HepG2 (cell line): ENCODE results near the gene NDUFS1. TPM values are rescaled to one million over a fixed set of nuclear protein-coding genes. Genes with fewer than 3 reads are reported as not detected.

ENCODE experiments used
- ATAC-seq: fragments of 200-7000 bp; cut with Tn5 transposase; 3 replicates; pipeline ENCODE4 v1.9.1; 2020; ENCODE audit warnings: mild to moderate bottlenecking, moderate library complexity
- BruUV-seq: library from RNA; stranded (reverse); fragments of 400-500 nt; replicated peaks from 2 replicates; lab custom pipeline; 2021; lab: Mats Ljungman, UMichigan
- CTCF ChIA-PET: fragments of 300-600 bp; formaldehyde crosslinking; extraction: SDS; loops from one replicate; lab custom pipeline; 2021; ENCODE audit warnings: low total read pairs, inconsistent platforms, low intra/inter-chr PET ratio; lab: Yijun Ruan, JAX
- POLR2A ChIA-PET: fragments of 350-600 bp; sonication (Branson Sonifier 250); formaldehyde crosslinking; loops from one replicate; lab custom pipeline; 2020; ENCODE audit warnings: antibody characterized with exemption, inconsistent platforms; lab: Yijun Ruan, JAX
- DNase-seq: peaks from one replicate; pipeline ENCODE4 v3.0.0-alpha.2; 2015; ENCODE audit warnings: low spot score
- FAIRE-seq: peaks from 3 replicates; lab custom pipeline; 2011; peaks lifted over from hg19 to GRCh38; lab: Jason Lieb, UNC
- H2AFZ ChIP-seq: one replicate; pipeline ENCODE4 v1.6.1; 2011; ENCODE audit warnings: low read length, inconsistent platforms
- H3K27ac ChIP-seq: fragments of 300-600 bp; 3 replicates; pipeline ENCODE4 v1.8.0; 2011; ENCODE audit warnings: mixed run types, mild to moderate bottlenecking, mixed read lengths, low read length, inconsistent platforms; ENCODE audit not compliant: insufficient read depth; ENCODE audit errors: extremely low read length
- H3K27me3 ChIP-seq, 2 experiments: fragments of 200-600 bp in 1 of 2; 2 replicates in 1 of 2; 3 replicates in 1 of 2; pipeline versions ENCODE4 v1.6.0 to v1.8.0; 2011; ENCODE audit warnings: low read length in 2 of 2, mild to moderate bottlenecking in 2 of 2, moderate library complexity in 2 of 2, inconsistent platforms in 1 of 2; ENCODE audit not compliant: insufficient read depth in 2 of 2, control insufficient read depth in 1 of 2
- H3K36me3 ChIP-seq, 2 experiments: fragments of 200-600 bp in 1 of 2; replicated peaks in 1 of 2; 2 replicates in 1 of 2; 3 replicates in 1 of 2; pipeline versions ENCODE4 v1.5.1 to v1.8.0; 2011; ENCODE audit warnings: low read length in 2 of 2, inconsistent platforms in 1 of 2; ENCODE audit not compliant: insufficient read depth in 2 of 2, control insufficient read depth in 1 of 2
- H3K4me1 ChIP-seq: 2 replicates; pipeline ENCODE4 v1.5.1; 2012; ENCODE audit warnings: low read length, inconsistent platforms; ENCODE audit not compliant: insufficient read depth
- H3K4me2 ChIP-seq: 2 replicates; pipeline ENCODE4 v1.6.0; 2011; ENCODE audit warnings: low read depth, low read length, inconsistent platforms
- H3K4me3 ChIP-seq, 3 experiments: fragments of 200-600 bp in 1 of 3; sonication (generic), shearing (Covaris generic) in 1 of 3; replicated peaks in 1 of 3; 2 replicates each; pipeline ENCODE4 v1.5.1; 2011 to 2016; ENCODE audit warnings: low read length in 3 of 3, inconsistent platforms in 2 of 3, low read depth in 2 of 3, mild to moderate bottlenecking in 2 of 3, control low read depth in 1 of 3, mixed read lengths in 1 of 3; ENCODE audit not compliant: insufficient read depth in 1 of 3
- H3K79me2 ChIP-seq: one replicate; pipeline ENCODE4 v1.6.1; 2011; ENCODE audit warnings: low read length, inconsistent platforms; ENCODE audit not compliant: insufficient read depth
- H3K9ac ChIP-seq: 2 replicates; pipeline ENCODE4 v1.6.0; 2011; ENCODE audit warnings: mild to moderate bottlenecking, low read depth, low read length, inconsistent platforms; ENCODE audit not compliant: insufficient read depth
- H3K9me3 ChIP-seq: 2 replicates; pipeline ENCODE4 v1.5.1; 2012; ENCODE audit warnings: mild to moderate bottlenecking, low read length
- H4K20me1 ChIP-seq: 2 replicates; pipeline ENCODE4 v1.6.0; 2011; ENCODE audit warnings: inconsistent platforms, mild to moderate bottlenecking, low read length, moderate library complexity; ENCODE audit not compliant: insufficient read depth
- FOXC1 ChIP-seq: sonication (generic); formaldehyde crosslinking; IDR thresholded peaks from 2 replicates; pipeline ENCODE4 v1.8.0; 2022; ENCODE audit warnings: mild to moderate bottlenecking, missing genetic modification reagents, borderline replicate concordance
- GATAD1 ChIP-seq: IDR thresholded peaks from 2 replicates; pipeline ENCODE4 v1.6.1; 2016; ENCODE audit warnings: missing genetic modification reagents, missing compliant biosample characterization
- MTF1 ChIP-seq: sonication (generic); formaldehyde crosslinking; IDR thresholded peaks from 2 replicates; pipeline ENCODE4 v1.5.0; 2020; ENCODE audit warnings: missing genetic modification reagents
- NR2F6 ChIP-seq, 2 experiments: IDR thresholded peaks; 2 replicates each; pipeline ENCODE4 v1.6.1; 2016; ENCODE audit warnings: antibody characterized with exemption in 1 of 2, mild to moderate bottlenecking in 1 of 2
- PRMT3 ChIP-seq: sonication (generic); formaldehyde crosslinking; IDR thresholded peaks from 2 replicates; pipeline ENCODE4 v1.8.1; 2022; ENCODE audit warnings: low read depth, mild to moderate bottlenecking, moderate library complexity, missing genetic modification reagents, borderline replicate concordance
- SRSF1 ChIP-seq: fragments of 200-400 bp; formaldehyde crosslinking; optimal IDR thresholded peaks from 2 replicates; pipeline ENCODE3; 2017; ENCODE audit warnings: mild to moderate bottlenecking, low read depth, low read length, moderate library complexity
- ZC3H4 ChIP-seq: sonication (generic); formaldehyde crosslinking; IDR thresholded peaks from 2 replicates; pipeline ENCODE4 v1.4.0; 2020; ENCODE audit warnings: missing genetic modification reagents, borderline replicate concordance
- ZNF383 ChIP-seq: sonication (generic); formaldehyde crosslinking; IDR thresholded peaks from 2 replicates; pipeline ENCODE4 v1.4.0; 2020; ENCODE audit warnings: missing genetic modification reagents, mild to moderate bottlenecking, borderline replicate concordance
- ZSCAN25 ChIP-seq: sonication (generic); formaldehyde crosslinking; IDR thresholded peaks from 2 replicates; pipeline ENCODE4 v1.8.0; 2022; ENCODE audit warnings: mild to moderate bottlenecking, missing genetic modification reagents
- ZSCAN29 ChIP-seq: sonication (generic); formaldehyde crosslinking; conservative IDR thresholded peaks from 2 replicates; pipeline ENCODE4 v1.4.0; 2020; ENCODE audit warnings: mild to moderate bottlenecking, missing genetic modification reagents
- WGBS: methylation state at CpG from one replicate; pipeline ENCODE4 v1.1.6; 2017; ENCODE audit warnings: low lambda C conversion rate; 5-methylcytosine and 5-hydroxymethylcytosine counted together
- in situ Hi-C: cut with HindIII; loops from 2 replicates; pipeline ENCODE4 v1.10.0; 2017; ENCODE audit warnings: low pct_unique_long_range_greater_than_20kb; ENCODE audit not compliant: extremely low pct_ligation_motif_present
- intact Hi-C: fragments of 100-400 bp; cut with micrococcal nuclease; formaldehyde crosslinking; loops from one replicate; pipeline ENCODE4 v1.10.0; 2022; ENCODE audit not compliant: unreplicated experiment
- polyA plus RNA-seq, 8 experiments: library from polyadenylated mRNA; depleted of rRNA in 3 of 8; stranded (reverse) in 7 of 8; unstranded in 1 of 8; fragments of >200 nt; fragmentation: Illumina TruSeq in 4 of 8; extraction: Trizol in 4 of 8; gene quantifications; 2 replicates each; pipeline versions ENCODE4 v1.2.1 to v1.2.3, GENCODE V29; 2011 to 2016; ENCODE audit warnings: low read depth in 4 of 8, missing spikeins in 1 of 8, mixed read lengths in 1 of 8; ENCODE audit not compliant: insufficient read depth in 1 of 8
- total RNA-seq, 5 experiments: library from RNA; depleted of rRNA; stranded (reverse); fragments of >200 nt; fragmentation: Illumina TruSeq; extraction: Trizol; gene quantifications; 2 replicates each; pipeline ENCODE4 v1.2.3, GENCODE V29; 2016; ENCODE audit warnings: low read depth in 1 of 5
- TF ChIP-seq, protein P1 (sequence below): sonication (generic); formaldehyde crosslinking; IDR thresholded peaks from 2 replicates; pipeline ENCODE4 v1.5.0; 2020; ENCODE audit warnings: mild to moderate bottlenecking, missing genetic modification reagents, borderline replicate concordance

Gene NDUFS1
- total and polyA plus RNA-seq, 2 of the 13 experiments (the other 11 are each of a cell fraction or from before 2014, with no cell fraction given): 139 to 242 TPM

DNA sequence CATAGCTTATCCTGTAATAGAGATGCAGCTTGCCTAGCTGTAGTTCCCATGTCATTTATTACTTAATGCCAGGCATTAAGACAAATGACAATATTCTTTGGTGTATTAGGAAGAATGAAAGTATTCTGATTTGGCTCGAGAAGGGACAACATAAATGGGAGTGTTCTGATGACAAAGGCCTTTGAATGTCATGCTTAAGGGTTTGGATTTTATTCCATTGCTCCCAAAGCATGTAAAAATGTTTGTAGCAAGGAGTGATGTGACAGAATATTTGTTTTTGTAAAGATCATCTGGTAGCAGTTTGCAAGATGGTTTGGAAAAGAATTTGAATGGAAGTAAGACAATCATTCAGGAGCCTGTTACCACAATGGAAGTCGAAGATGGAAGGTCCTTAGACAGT lies 30.9 kb upstream of the NDUFS1 start (continued):
- TF ChIP-seq ZNF383 (CRISPR knock-in tag): no peak
- TF ChIP-seq GATAD1 (CRISPR knock-in tag): no peak
- no peak for TF ChIP-seq MTF1
- TF ChIP-seq FOXC1 (CRISPR knock-in tag): no peak
- no peak for TF ChIP-seq ZC3H4 (CRISPR knock-in tag)
- TF ChIP-seq ZSCAN25: no peak

DNA sequence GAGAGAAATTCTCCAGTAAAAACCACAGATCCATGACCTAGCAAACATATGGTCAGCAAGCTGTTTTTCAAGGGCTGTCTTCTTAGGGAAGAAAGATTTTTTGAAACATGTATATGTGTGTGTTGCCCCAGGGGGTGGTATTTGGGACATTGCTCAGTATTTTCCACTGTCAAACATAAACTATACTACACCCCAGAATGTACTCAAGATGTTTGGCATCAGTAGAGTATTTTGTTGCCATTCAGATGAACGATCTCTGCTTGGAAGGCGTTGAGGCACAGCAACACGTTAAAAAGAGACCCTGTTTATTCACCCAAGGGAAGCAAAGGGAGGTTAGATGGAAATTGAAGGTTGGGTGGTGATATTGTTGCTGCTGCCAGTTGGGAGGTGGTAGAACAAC lies 30.4 kb upstream of the NDUFS1 start:
- peaks cover 1 to 3% of the 10 kb centered on the region in 2 experiments; a peak in 3 of 5 replicates for H3K27me3 ChIP-seq
- no peak for ATAC-seq
- no peak for TF ChIP-seq PRMT3 (CRISPR knock-in tag)
- TF ChIP-seq SRSF1: no peak
- TF ChIP-seq ZSCAN29: no peak
- TF ChIP-seq, protein P1, sequence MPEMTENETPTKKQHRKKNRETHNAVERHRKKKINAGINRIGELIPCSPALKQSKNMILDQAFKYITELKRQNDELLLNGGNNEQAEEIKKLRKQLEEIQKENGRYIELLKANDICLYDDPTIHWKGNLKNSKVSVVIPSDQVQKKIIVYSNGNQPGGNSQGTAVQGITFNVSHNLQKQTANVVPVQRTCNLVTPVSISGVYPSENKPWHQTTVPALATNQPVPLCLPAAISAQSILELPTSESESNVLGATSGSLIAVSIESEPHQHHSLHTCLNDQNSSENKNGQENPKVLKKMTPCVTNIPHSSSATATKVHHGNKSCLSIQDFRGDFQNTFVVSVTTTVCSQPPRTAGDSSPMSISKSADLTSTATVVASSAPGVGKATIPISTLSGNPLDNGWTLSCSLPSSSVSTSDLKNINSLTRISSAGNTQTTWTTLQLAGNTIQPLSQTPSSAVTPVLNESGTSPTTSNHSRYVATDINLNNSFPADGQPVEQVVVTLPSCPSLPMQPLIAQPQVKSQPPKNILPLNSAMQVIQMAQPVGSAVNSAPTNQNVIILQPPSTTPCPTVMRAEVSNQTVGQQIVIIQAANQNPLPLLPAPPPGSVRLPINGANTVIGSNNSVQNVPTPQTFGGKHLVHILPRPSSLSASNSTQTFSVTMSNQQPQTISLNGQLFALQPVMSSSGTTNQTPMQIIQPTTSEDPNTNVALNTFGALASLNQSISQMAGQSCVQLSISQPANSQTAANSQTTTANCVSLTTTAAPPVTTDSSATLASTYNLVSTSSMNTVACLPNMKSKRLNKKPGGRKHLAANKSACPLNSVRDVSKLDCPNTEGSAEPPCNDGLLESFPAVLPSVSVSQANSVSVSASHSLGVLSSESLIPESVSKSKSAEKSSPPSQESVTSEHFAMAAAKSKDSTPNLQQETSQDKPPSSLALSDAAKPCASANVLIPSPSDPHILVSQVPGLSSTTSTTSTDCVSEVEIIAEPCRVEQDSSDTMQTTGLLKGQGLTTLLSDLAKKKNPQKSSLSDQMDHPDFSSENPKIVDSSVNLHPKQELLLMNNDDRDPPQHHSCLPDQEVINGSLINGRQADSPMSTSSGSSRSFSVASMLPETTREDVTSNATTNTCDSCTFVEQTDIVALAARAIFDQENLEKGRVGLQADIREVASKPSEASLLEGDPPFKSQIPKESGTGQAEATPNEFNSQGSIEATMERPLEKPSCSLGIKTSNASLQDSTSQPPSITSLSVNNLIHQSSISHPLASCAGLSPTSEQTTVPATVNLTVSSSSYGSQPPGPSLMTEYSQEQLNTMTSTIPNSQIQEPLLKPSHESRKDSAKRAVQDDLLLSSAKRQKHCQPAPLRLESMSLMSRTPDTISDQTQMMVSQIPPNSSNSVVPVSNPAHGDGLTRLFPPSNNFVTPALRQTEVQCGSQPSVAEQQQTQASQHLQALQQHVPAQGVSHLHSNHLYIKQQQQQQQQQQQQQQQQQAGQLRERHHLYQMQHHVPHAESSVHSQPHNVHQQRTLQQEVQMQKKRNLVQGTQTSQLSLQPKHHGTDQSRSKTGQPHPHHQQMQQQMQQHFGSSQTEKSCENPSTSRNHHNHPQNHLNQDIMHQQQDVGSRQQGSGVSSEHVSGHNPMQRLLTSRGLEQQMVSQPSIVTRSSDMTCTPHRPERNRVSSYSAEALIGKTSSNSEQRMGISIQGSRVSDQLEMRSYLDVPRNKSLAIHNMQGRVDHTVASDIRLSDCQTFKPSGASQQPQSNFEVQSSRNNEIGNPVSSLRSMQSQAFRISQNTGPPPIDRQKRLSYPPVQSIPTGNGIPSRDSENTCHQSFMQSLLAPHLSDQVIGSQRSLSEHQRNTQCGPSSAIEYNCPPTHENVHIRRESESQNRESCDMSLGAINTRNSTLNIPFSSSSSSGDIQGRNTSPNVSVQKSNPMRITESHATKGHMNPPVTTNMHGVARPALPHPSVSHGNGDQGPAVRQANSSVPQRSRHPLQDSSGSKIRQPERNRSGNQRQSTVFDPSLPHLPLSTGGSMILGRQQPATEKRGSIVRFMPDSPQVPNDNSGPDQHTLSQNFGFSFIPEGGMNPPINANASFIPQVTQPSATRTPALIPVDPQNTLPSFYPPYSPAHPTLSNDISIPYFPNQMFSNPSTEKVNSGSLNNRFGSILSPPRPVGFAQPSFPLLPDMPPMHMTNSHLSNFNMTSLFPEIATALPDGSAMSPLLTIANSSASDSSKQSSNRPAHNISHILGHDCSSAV (CRISPR knock-in tag): no peak
- no peak for TF ChIP-seq NR2F6 (IDR thresholded peaks at IDR 0.05)
- TF ChIP-seq NR2F6 (CRISPR knock-in tag; IDR thresholded peaks at IDR 0.05): no peak
- TF ChIP-seq, all 625 proteins: peak for 0
- FAIRE-seq (no peak), DNase-seq (no peak)
- ChIA-PET POLR2A (no interaction called here), CTCF (no interaction called here)
- H3K36me3 ChIP-seq: no peaks in the 10 kb centered on the region
- H4K20me1 ChIP-seq: no peaks in the 10 kb centered on the region
- no peak overlapping the region for H3K9ac ChIP-seq
- no peak overlapping the region for H3K27ac ChIP-seq
- no peaks in the 10 kb centered on the region for H3K9me3 ChIP-seq
- BruUV-seq: no TSS peak
- 3% methylated on average over 3 of the region's 3 CpGs for WGBS
- no peak overlapping the region for H3K4me3 ChIP-seq
- no peak overlapping the region for H3K4me2 ChIP-seq
- H2AFZ ChIP-seq: no peak overlapping the region
- intact Hi-C loops (no loop called here), in situ Hi-C loops (no loop called here)
- H3K4me1 ChIP-seq: no peaks in the 10 kb centered on the region
- no peaks in the 10 kb centered on the region for H3K79me2 ChIP-seq
